ENCODE data around the gene FLVCR2.

Gene FLVCR2

GRCh38 chr14:75587388-75587787, 9.0 kb downstream of the FLVCR2 start:
- Histone ChIP-seq H3K27ac (replicated peaks) (no peak overlapping the region), H3K27me3 (ENCODE audit: insufficient read depth, poor library complexity, severe bottlenecking) (no peaks in the 10 kb centered on the region), H3K4me3 (replicated peaks; ENCODE audit: insufficient read depth, low read length) (no peak overlapping the region)
- DNase-seq (ENCODE audit: low read depth in 1 of 2, low spot score in 1 of 2), result no peak
- TF ChIP-seq POLR2AphosphoS5 (IDR thresholded peaks at IDR 0.05; ENCODE audit: low read depth), result no peak
- TF ChIP-seq REST (IDR thresholded peaks at IDR 0.05; ENCODE audit: insufficient replicate concordance, low read depth), result no peak
- TF ChIP-seq, protein P1, sequence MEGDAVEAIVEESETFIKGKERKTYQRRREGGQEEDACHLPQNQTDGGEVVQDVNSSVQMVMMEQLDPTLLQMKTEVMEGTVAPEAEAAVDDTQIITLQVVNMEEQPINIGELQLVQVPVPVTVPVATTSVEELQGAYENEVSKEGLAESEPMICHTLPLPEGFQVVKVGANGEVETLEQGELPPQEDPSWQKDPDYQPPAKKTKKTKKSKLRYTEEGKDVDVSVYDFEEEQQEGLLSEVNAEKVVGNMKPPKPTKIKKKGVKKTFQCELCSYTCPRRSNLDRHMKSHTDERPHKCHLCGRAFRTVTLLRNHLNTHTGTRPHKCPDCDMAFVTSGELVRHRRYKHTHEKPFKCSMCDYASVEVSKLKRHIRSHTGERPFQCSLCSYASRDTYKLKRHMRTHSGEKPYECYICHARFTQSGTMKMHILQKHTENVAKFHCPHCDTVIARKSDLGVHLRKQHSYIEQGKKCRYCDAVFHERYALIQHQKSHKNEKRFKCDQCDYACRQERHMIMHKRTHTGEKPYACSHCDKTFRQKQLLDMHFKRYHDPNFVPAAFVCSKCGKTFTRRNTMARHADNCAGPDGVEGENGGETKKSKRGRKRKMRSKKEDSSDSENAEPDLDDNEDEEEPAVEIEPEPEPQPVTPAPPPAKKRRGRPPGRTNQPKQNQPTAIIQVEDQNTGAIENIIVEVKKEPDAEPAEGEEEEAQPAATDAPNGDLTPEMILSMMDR (IDR thresholded peaks at IDR 0.05; ENCODE audit: insufficient read depth, low read length), result no peak
- no peak for TF ChIP-seq GABPA (IDR thresholded peaks at IDR 0.05; ENCODE audit: low read depth)
- no peak for TF ChIP-seq SPI1 (IDR thresholded peaks at IDR 0.05; ENCODE audit: borderline replicate concordance, low read depth)

DNA sequence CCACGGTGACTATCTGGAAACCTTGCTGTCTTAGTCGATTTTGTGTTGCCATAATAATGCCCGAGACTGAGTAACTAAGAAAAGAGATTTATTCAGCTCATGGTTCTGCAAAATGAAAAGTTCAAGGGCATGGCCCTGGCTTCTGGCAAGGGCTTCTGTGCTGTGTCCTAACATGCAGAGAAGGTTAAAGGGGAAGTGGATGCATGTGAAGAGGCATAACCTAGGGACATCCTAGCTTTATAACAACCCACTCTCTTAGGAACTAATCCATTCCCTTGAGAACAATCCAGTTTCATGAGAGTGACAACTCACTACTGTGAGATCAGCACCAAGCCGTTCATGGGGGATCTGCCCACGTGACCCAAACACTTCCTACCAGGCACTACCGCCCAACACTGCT, 11.5 kb downstream of the FLVCR2 start:
- TF ChIP-seq, protein P1 (IDR thresholded peaks at IDR 0.05; ENCODE audit: insufficient read depth, low read length), result no peak
- TF ChIP-seq GABPA (IDR thresholded peaks at IDR 0.05; ENCODE audit: low read depth), result no peak
- TF ChIP-seq REST (IDR thresholded peaks at IDR 0.05; ENCODE audit: insufficient replicate concordance, low read depth), result no peak
- no peak for TF ChIP-seq POLR2AphosphoS5 (IDR thresholded peaks at IDR 0.05; ENCODE audit: low read depth)
- TF ChIP-seq SPI1 (IDR thresholded peaks at IDR 0.05; ENCODE audit: borderline replicate concordance, low read depth), result no peak

DNA sequence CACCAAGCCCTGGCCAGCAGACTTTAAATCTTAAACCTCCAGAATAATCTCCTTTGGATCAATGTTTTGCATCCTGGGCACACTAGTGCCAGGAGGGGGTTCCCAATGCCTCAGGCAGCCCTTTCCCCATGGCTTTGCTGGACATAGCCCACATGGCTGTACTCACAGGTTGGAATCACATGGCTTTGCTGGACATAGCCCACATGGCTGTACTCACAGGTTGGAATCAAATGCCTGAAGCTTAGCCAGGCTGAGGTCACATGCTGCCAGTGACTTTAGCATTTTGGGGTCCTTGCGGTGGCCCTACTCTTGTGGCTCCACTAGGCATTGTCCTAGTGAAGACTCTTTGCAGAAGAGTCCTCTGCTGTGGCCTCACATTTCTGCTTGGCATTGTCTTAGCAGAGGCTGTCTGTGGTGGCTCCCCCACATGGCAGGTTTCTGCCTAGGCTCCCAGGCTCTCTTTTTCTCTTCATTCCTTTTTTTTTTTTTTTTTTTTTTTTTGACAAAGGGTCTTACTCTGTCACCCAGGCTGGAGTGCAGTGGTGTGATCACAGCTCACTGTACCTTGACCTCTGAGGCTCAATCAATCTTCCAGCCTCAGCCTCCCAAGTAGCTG, 13.0 kb downstream of the FLVCR2 start:
- TF ChIP-seq SPI1 (IDR thresholded peaks at IDR 0.05; ENCODE audit: borderline replicate concordance, low read depth) (no peak), POLR2AphosphoS5 (IDR thresholded peaks at IDR 0.05; ENCODE audit: low read depth) (no peak), REST (IDR thresholded peaks at IDR 0.05; ENCODE audit: insufficient replicate concordance, low read depth) (no peak), GABPA (IDR thresholded peaks at IDR 0.05; ENCODE audit: low read depth) (no peak)
- TF ChIP-seq, protein P1 (IDR thresholded peaks at IDR 0.05; ENCODE audit: insufficient read depth, low read length), result no peak
- Histone ChIP-seq H3K27me3 (ENCODE audit: insufficient read depth, poor library complexity, severe bottlenecking) (no peaks in the 10 kb centered on the region), H3K4me3 (replicated peaks; ENCODE audit: insufficient read depth, low read length) (no peak overlapping the region), H3K27ac (replicated peaks) (no peak overlapping the region)
- DNase-seq (ENCODE audit: low read depth in 1 of 2, low spot score in 1 of 2), result no peak

More for the DNA sequence above, 11.5 kb downstream of the FLVCR2 start:
- H3K27me3 ChIP-seq (ENCODE audit: insufficient read depth, poor library complexity, severe bottlenecking), result no peaks in the 10 kb centered on the region
- H3K27ac ChIP-seq (replicated peaks), result no peak overlapping the region
- no peak for DNase-seq (ENCODE audit: low read depth in 1 of 2, low spot score in 1 of 2)
- H3K4me3 ChIP-seq (replicated peaks; ENCODE audit: insufficient read depth, low read length), result no peak overlapping the region

Measured in HL-60 (cell line).